OCI-M2 (cell line): Measurements from ENCODE around the gene OR2Y1.
A peak's percentile ranks its signal among the peaks of the same experiment; 100 is the strongest.
"Not testable (repeated sequence)": the region's sequence is repeated elsewhere in the genome, so short reads cannot be mapped to it uniquely, and the experiment has no call there.

ENCODE experiments used
- DNase-seq: peaks from one replicate; lab custom pipeline; 2025; ENCODE audit not compliant: unreplicated experiment; lab: John Stamatoyannopoulos, UW

The OR2Y1 gene

GRCh38 chr5:180739958-180740357 lies at the start of gene OR2Y1:
Gene OR2Y1, minus strand, starts transcription at chr5:180740058. Its CDS starts 0 bp downstream, at chr5:180740058.
- DNase-seq, result no peak

- DNase-seq, result not testable (repeated sequence)
These were observed 49.0 kb upstream of the OR2Y1 start for GRCh38 chr5:180788651-180789410.

- DNase-seq, result no peak
These were observed 48.0 kb upstream of the OR2Y1 start for GRCh38 chr5:180787711-180788431.

GRCh38 chr5:180786531-180787398 lies 46.9 kb upstream of the OR2Y1 start:
- no peak for DNase-seq

- no peak for DNase-seq
These were observed 46.0 kb upstream of the OR2Y1 start for GRCh38 chr5:180785794-180786221.

- DNase-seq, result no peak
These were observed 45.4 kb upstream of the OR2Y1 start for GRCh38 chr5:180785121-180785781.

GRCh38 chr5:180784497-180785097 lies 44.7 kb upstream of the OR2Y1 start:
- no peak for DNase-seq

GRCh38 chr5:180783340-180784052 lies 43.6 kb upstream of the OR2Y1 start:
- no peak for DNase-seq

- DNase-seq, result no peak
These were observed 42.9 kb upstream of the OR2Y1 start for GRCh38 chr5:180782748-180783147.

- DNase-seq, result peak; percentile 56
These were observed 42.1 kb upstream of the OR2Y1 start for GRCh38 chr5:180781900-180782326.

GRCh38 chr5:180779985-180780610 lies 40.2 kb upstream of the OR2Y1 start:
- no peak for DNase-seq

- DNase-seq, result no peak
These were observed 37.6 kb upstream of the OR2Y1 start for GRCh38 chr5:180777475-180777874.

- no peak for DNase-seq
These were observed 36.5 kb upstream of the OR2Y1 start for GRCh38 chr5:180776376-180776775.

GRCh38 chr5:180775624-180776023 lies 35.8 kb upstream of the OR2Y1 start:
- DNase-seq, result no peak

GRCh38 chr5:180771839-180772238 lies 32.0 kb upstream of the OR2Y1 start:
- DNase-seq, result no peak

GRCh38 chr5:180769821-180770220 lies 30.0 kb upstream of the OR2Y1 start:
- DNase-seq, result no peak

- no peak for DNase-seq
These were observed 15.7 kb upstream of the OR2Y1 start for GRCh38 chr5:180755601-180756000.

GRCh38 chr5:180744253-180744652 lies 4.4 kb upstream of the OR2Y1 start:
- DNase-seq, result no peak

GRCh38 chr5:180742727-180743126 lies 2.9 kb upstream of the OR2Y1 start:
- no peak for DNase-seq
